Measurements from ENCODE around the gene TAX1BP1. TPM values are rescaled to one million over a fixed set of nuclear protein-coding genes. Genes with fewer than 3 reads are reported as not detected.

The TAX1BP1 gene
- total RNA-seq, 4 donors from 2014 or later, result 65.0 to 77.0 (median 72.3) TPM

DNA sequence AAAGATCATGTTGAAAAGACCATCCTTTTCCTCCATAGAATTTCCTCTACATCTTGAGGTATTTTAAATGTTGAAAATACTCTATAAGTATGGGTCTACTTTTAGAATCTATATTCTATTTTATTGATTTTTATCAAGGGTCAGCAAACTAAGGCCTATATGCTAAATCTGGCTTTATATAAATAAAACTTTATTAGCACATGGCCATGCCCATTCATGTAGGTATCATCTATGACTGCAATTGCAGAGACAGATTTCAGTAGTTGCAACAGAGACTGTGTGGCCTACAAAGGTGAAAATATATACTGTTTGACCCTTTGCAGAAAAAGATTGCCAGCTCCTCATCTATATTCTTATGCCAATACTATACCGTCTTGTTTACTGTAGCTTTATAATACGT, 72.7 kb downstream of the TAX1BP1 start:
- ATAC-seq (ENCODE audit: low FRiP score), result no peak

DNA sequence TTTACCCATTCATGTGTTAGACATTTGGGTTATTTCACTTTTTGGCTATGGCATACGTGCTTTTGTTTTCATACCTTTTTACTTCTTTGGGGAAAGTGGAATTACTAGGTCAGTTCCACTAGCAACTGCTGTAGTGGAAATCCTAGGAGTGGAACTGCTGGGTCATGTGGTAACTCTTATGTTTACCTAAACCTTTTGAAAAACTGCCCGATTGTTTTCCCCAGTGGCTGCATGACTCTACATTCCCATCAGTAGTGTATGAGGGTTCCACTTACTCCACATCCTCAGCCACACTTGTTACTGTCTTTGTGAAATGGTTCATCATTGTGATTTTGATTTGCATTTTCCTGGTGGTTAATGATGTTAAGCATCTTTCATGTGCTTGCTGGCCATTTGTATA, 82.3 kb downstream of the TAX1BP1 start:
- ATAC-seq (ENCODE audit: low FRiP score) (no peak), DNase-seq (ENCODE audit: low spot score) (no peak)
- TF ChIP-seq, protein P1, sequence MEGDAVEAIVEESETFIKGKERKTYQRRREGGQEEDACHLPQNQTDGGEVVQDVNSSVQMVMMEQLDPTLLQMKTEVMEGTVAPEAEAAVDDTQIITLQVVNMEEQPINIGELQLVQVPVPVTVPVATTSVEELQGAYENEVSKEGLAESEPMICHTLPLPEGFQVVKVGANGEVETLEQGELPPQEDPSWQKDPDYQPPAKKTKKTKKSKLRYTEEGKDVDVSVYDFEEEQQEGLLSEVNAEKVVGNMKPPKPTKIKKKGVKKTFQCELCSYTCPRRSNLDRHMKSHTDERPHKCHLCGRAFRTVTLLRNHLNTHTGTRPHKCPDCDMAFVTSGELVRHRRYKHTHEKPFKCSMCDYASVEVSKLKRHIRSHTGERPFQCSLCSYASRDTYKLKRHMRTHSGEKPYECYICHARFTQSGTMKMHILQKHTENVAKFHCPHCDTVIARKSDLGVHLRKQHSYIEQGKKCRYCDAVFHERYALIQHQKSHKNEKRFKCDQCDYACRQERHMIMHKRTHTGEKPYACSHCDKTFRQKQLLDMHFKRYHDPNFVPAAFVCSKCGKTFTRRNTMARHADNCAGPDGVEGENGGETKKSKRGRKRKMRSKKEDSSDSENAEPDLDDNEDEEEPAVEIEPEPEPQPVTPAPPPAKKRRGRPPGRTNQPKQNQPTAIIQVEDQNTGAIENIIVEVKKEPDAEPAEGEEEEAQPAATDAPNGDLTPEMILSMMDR (IDR thresholded peaks at IDR 0.05), result no peak

More for the DNA sequence above, 72.7 kb downstream of the TAX1BP1 start:
- TF ChIP-seq, protein P1 (IDR thresholded peaks at IDR 0.05), result no peak
- no peak for DNase-seq (ENCODE audit: low spot score)

DNA sequence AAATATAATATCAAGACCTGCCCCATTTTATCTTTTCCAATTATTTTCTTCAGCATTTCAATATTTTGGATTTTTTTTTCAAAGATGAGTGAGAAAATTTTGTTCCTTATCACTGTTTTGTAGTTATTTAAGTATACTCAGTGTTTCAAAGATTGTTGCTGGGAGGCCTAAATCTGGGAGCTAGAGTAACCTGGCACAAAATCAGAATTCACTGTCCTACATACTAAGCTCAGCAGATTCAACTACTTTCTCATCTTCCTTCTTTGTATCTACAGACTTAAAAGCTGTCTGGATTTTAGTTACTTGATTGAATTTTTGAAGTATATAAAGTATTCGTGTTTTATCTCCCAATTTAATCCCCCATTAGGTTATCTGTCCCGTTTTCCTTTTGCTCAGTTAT, 85.9 kb downstream of the TAX1BP1 start:
- TF ChIP-seq, protein P1 (IDR thresholded peaks at IDR 0.05), result no peak
- DNase-seq (ENCODE audit: low spot score) (no peak), ATAC-seq (ENCODE audit: low FRiP score) (no peak)

DNA sequence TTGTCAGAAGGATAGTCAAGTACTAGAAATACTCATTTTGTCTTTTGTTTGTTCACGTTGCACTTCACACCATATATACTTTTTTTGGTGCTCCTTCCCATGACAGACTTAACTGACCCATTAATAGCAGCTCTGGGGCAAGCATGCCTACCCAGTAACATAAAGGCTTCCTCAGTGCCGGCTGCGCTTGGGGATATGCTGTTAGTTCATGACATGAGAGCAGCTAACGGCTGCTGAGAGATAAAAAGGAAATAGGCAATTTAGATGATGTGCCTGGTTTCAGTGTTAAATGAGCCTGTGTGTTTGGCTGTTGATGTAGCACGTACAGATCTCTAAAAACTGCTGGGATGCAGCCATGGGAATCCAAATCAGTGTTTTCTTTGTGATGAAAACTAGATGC, 86.4 kb downstream of the TAX1BP1 start:
- no peak for DNase-seq (ENCODE audit: low spot score)
- no peak for ATAC-seq (ENCODE audit: low FRiP score)
- TF ChIP-seq, protein P1 (IDR thresholded peaks at IDR 0.05), result no peak

DNA sequence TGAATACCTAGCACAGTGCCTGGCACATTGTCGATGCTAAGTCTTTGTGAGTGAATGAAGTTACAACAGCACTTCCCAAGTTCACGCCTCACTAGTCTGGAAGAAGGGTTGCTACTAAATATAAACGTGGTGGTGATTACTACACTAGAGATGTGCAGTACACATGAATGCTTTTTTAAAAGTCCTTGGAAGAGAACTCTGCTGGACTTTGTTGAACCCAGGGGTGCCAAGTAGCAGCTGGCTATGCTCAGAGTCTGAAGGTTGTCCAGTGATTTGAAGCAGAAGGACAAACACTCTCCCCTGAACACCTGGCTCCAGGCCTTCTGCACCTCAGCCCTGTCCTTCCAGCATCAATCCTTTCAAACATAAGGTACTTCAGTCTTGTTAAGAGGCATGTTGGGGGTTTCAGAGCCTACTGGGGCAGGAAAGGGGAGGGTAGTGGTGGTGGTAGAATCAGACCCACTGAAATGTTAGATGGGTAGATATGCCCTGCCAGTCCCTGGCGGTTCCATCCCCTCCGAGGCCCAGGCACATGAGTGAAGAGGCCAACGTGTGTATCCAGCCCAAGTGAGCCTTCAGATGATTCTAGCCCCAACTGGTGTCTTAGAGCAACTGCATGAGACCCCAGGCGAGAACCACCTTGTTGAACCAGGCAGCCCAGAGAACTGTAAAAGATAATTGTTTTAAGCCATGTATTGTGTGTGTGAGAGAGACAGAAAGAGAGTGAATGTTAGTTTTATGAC, 94.4 kb downstream of the TAX1BP1 start:
- ATAC-seq (ENCODE audit: low FRiP score) (no peak), DNase-seq (ENCODE audit: low spot score) (no peak)
- TF ChIP-seq, protein P1 (IDR thresholded peaks at IDR 0.05), result no peak

DNA sequence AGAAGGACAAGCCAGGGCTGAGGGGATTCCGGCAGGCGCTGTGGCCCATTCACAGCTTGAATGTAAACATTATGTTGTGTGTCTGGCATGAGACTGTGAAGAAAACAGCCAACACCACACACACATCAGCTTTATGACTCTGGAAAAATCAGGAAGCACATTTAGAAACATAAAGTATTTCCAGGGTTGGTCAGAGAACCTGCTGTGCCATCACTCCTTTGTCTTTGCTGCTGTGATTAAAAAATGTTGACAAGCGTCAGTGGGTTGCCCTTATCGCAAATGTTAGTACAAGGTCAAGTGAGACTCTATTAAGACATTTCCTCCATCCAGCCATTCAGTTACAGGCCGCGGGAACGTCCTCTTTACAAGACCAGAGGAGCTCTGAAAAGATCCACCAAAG, 95.4 kb downstream of the TAX1BP1 start:
- TF ChIP-seq, protein P1 (IDR thresholded peaks at IDR 0.05), result no peak
- ATAC-seq (ENCODE audit: low FRiP score), result no peak
- DNase-seq (ENCODE audit: low spot score), result no peak

DNA sequence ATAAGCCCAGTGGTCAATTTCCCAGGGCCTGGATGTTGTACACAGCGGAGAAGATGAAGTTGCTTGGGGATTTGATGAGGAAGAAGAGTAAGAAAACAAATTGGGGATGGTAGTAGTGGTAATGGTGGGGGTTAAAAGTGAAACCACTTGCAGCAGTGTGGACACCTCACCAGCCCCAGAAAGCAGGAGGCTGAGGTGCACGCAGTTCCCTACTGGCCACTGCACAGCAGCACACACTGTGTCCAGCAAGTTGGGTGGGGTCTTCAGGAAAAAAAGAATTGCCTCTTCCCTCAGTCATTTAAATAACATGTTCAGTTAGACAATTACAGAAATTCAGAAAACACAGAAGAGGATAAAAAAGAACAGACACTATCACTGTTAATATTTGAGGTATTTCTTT, 96.6 kb downstream of the TAX1BP1 start:
- TF ChIP-seq, protein P1 (IDR thresholded peaks at IDR 0.05), result no peak
- ATAC-seq (ENCODE audit: low FRiP score) (no peak), DNase-seq (ENCODE audit: low spot score) (no peak)
